Spleen (tissue), 11 donors: ENCODE measurements around the gene CAPZA2. TPM values are rescaled to one million over a fixed set of nuclear protein-coding genes. Genes with fewer than 3 reads are reported as not detected.

Experiments
- DNase-seq: peaks from one replicate; pipeline ENCODE4 v3.0.0-alpha.2; 2020
- H3K27ac ChIP-seq, 8 donors: fragments of 200-600 bp; sonication (generic) in 7 of 8; 1 replicate in 4 of 8; 2 replicates in 4 of 8; pipeline versions ENCODE4 v1.5.0 to v1.8.0; 2016 to 2021; ENCODE audit warnings: inconsistent platforms in 4 of 8, mild to moderate bottlenecking in 4 of 8, moderate library complexity in 1 of 8
- H3K27me3 ChIP-seq, 7 donors: fragments of 200-600 bp; sonication (generic) in 6 of 7; replicated peaks in 1 of 7; 1 replicate in 4 of 7; 2 replicates in 3 of 7; pipeline versions ENCODE4 v1.5.0 to v1.8.0; 2016 to 2021; ENCODE audit warnings: inconsistent platforms in 3 of 7, mild to moderate bottlenecking in 1 of 7
- H3K36me3 ChIP-seq, 6 donors: fragments of 200-600 bp; sonication (generic) in 5 of 6; 1 replicate in 4 of 6; 2 replicates in 2 of 6; pipeline versions ENCODE4 v1.5.0 to v1.8.0; 2016 to 2021; ENCODE audit warnings: inconsistent platforms in 2 of 6
- H3K4me1 ChIP-seq, 6 donors: fragments of 200-600 bp; sonication (generic) in 5 of 6; 1 replicate in 3 of 6; 2 replicates in 3 of 6; pipeline versions ENCODE4 v1.5.0 to v1.8.0; 2016 to 2021; ENCODE audit warnings: inconsistent platforms in 3 of 6
- H3K4me3 ChIP-seq, 8 donors: fragments of 200-600 bp; sonication (generic) in 7 of 8; 1 replicate in 4 of 8; 2 replicates in 4 of 8; pipeline versions ENCODE4 v1.5.0 to v1.8.0; 2016 to 2021; ENCODE audit warnings: inconsistent platforms in 4 of 8, mild to moderate bottlenecking in 4 of 8, moderate library complexity in 2 of 8
- H3K9me3 ChIP-seq, 8 donors: fragments of 200-600 bp; sonication (generic) in 7 of 8; 1 replicate in 4 of 8; 2 replicates in 4 of 8; pipeline versions ENCODE4 v1.5.0 to v1.8.0; 2016 to 2021; ENCODE audit warnings: inconsistent platforms in 4 of 8
- POLR2A ChIP-seq, 3 donors: fragments of 450-650 bp; IDR thresholded peaks; one replicate each; pipeline ENCODE4 v1.5.1; 2017; ENCODE audit warnings: antibody characterized with exemption in 3 of 3, mild to moderate bottlenecking in 1 of 3
- POLR2AphosphoS5 ChIP-seq, 3 donors: sonication (generic); formaldehyde crosslinking; IDR thresholded peaks; one replicate each; pipeline ENCODE4 v1.5.1; 2017; ENCODE audit warnings: antibody characterized with exemption in 3 of 3
- WGBS, 5 donors: extraction: QIAGEN DNeasy Blood & Tissue Kit in 3 of 5; methylation state at CpG; one replicate each; pipeline versions ENCODE4 v1.1.5 to v1.1.7; 2013 to 2018; 5-methylcytosine and 5-hydroxymethylcytosine counted together
- intact Hi-C: fragments of 100-400 bp; cut with DNase I; formaldehyde crosslinking; loops from one replicate; pipeline ENCODE4 v1.15.0; 2023; ENCODE audit warnings: low total_unique reads
- polyA plus RNA-seq, 3 donors: library from polyadenylated mRNA; stranded (reverse); fragments of 200-250 nt; gene quantifications; one replicate each; pipeline ENCODE4 v1.2.1, GENCODE V29; 2013
- total RNA-seq, 7 donors: library from RNA; depleted of rRNA in 3 of 7; stranded (reverse); fragments of >200 nt in 3 of 7; fragmentation: NEBNext Ultra II Directional in 4 of 7; extraction: Animal tissue kit (Norgen Biotek cat#: 25700) in 4 of 7; gene quantifications; one replicate each; pipeline versions ENCODE4 v1.1.0 to v1.2.1, GENCODE V29; 2016 to 2021
- TF ChIP-seq, protein P1 (sequence below), 11 experiments: fragments of 200-600 bp in 7 of 11; fragments of 450-650 bp in 4 of 11; sonication (generic) in 4 of 11; IDR thresholded peaks in 8 of 11; conservative IDR thresholded peaks in 3 of 11; 1 replicate in 7 of 11; 2 replicates in 4 of 11; pipeline versions ENCODE4 v1.4.0 to v1.8.0; 2016 to 2021; ENCODE audit warnings: antibody characterized with exemption in 11 of 11, inconsistent platforms in 4 of 11, mild to moderate bottlenecking in 1 of 11
- donor health status: healthy with polysubstance abuse.
- donor health status: DM: no; HTN: no; CAD: no; lungs with moderate emphysema.
- donor health status: DM: no; HTN: no; CAD: no.
- donor health status: Bipolar disorder and iron deficiency.
- donor health status: healthy.
- donor health status: DM: no; HTN: no; CAD: no.
- donor health status: DM: yes; HTN: yes; CAD: no.

The CAPZA2 gene
- total and polyA plus RNA-seq, 10 donors: 27.6 to 263 (median 124) TPM

DNA sequence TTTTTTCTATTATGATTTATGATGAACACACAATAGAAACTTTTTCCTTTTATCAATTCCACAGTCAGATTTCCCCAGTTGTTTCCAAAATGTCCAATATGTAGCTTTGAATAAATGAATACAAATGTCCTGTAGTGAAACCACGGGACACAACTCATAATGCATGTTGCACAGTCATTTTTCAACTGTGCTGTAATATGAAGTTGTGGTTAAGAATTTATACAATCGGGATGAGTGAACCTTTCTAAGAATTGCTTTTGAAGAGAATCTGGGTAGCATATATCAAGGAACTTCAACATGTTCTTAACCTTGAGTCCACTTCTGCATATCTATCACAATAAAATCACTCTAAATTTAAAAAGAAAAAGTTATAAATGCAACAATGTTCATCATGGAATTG, 76.3 kb downstream of the CAPZA2 start:
- Histone ChIP-seq H3K4me1 (no peaks in the 10 kb centered on the region), H3K9me3 (no peaks in the 10 kb centered on the region), H3K4me3 (no peak overlapping the region), H3K36me3 (no peaks in the 10 kb centered on the region), H3K27me3 (peaks cover 0 to 13% (median 0%) of the 10 kb centered on the region in 7 donors), H3K27ac (no peak overlapping the region)
- no peak for DNase-seq
- 57 to 82% (median 68%) methylated on average over 2 of the region's 2 CpGs for WGBS, 5 donors
- intact Hi-C loops: no loop called here
- TF ChIP-seq, protein P1, sequence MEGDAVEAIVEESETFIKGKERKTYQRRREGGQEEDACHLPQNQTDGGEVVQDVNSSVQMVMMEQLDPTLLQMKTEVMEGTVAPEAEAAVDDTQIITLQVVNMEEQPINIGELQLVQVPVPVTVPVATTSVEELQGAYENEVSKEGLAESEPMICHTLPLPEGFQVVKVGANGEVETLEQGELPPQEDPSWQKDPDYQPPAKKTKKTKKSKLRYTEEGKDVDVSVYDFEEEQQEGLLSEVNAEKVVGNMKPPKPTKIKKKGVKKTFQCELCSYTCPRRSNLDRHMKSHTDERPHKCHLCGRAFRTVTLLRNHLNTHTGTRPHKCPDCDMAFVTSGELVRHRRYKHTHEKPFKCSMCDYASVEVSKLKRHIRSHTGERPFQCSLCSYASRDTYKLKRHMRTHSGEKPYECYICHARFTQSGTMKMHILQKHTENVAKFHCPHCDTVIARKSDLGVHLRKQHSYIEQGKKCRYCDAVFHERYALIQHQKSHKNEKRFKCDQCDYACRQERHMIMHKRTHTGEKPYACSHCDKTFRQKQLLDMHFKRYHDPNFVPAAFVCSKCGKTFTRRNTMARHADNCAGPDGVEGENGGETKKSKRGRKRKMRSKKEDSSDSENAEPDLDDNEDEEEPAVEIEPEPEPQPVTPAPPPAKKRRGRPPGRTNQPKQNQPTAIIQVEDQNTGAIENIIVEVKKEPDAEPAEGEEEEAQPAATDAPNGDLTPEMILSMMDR (IDR thresholded peaks at IDR 0.05 in 8 of 11, conservative IDR thresholded peaks at IDR 0.05 in 3 of 11): no peak
- TF ChIP-seq POLR2A (IDR thresholded peaks at IDR 0.05) (no peak), POLR2AphosphoS5 (IDR thresholded peaks at IDR 0.05) (no peak)

DNA sequence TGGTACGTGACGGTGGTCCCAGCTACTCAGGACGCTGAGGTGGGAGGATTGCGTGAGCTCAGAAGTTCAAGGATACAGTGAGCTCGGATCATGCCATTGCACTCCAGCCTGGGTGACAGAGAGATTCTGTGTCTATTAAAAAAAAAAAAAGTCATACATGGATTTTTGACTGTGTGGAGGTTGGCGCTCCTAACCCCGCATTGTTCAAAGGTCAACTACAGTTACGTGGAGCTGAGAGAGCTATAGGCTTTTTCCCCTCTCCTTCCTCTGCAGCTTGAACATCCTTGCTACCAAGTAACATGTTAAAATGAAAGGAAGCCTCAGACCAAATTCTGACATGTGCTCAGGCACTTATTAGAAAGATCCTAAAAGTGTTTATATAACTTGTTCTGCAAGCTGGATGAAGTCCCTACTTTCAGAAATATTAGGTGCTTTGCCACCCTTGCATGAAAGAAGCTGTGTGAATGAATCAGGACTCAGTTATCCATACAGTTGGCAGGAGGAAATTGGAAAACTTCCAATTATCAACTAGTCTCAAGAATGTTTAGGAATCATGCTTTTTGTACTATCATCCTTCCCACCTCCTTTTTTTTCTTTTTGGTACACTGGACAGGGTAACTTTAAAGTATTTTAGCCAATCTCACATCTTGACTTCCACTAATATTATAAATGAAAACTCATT, 78.4 kb downstream of the CAPZA2 start:
- Histone ChIP-seq H3K27ac (no peak overlapping the region), H3K36me3 (no peaks in the 10 kb centered on the region), H3K27me3 (peaks cover 0 to 8% (median 0%) of the 10 kb centered on the region in 7 donors), H3K9me3 (no peaks in the 10 kb centered on the region), H3K4me3 (no peak overlapping the region), H3K4me1 (no peaks in the 10 kb centered on the region)
- no peak for TF ChIP-seq POLR2AphosphoS5 (IDR thresholded peaks at IDR 0.05)
- no peak for TF ChIP-seq POLR2A (IDR thresholded peaks at IDR 0.05)
- TF ChIP-seq, protein P1 (IDR thresholded peaks at IDR 0.05 in 8 of 11, conservative IDR thresholded peaks at IDR 0.05 in 3 of 11): no peak
- no peak for DNase-seq
- 81 to 86% (median 83%) methylated on average over 7 to 8 of the region's 8 CpGs for WGBS, 5 donors
- intact Hi-C loops: no loop called here

DNA sequence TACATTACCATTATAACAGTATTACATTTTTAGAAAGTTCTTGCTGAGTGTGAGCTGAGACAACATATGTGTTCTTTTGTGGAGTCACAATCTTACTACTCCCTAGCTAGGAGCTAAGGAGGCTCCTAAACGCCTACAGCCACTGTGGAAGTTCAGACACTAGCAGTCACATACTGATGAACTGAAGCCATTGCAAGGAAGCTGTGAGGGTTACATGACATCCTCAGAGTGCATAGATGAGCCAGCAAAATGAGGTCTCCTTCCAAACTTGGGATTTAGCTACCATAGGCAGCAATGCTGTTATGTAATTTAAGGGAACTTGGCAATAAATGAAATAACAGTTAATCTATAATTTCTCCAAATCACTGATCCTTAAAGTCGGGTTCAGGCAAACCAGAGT, 80.1 kb downstream of the CAPZA2 start:
- Histone ChIP-seq H3K4me1 (no peaks in the 10 kb centered on the region), H3K27me3 (no peaks in the 10 kb centered on the region), H3K36me3 (no peaks in the 10 kb centered on the region), H3K27ac (no peak overlapping the region), H3K4me3 (no peak overlapping the region), H3K9me3 (no peaks in the 10 kb centered on the region)
- intact Hi-C loops: no loop called here
- DNase-seq: no peak
- TF ChIP-seq POLR2A (IDR thresholded peaks at IDR 0.05) (no peak), POLR2AphosphoS5 (IDR thresholded peaks at IDR 0.05) (no peak)
- TF ChIP-seq, protein P1 (IDR thresholded peaks at IDR 0.05 in 8 of 11, conservative IDR thresholded peaks at IDR 0.05 in 3 of 11): no peak
- 80 to 91% (median 86%) methylated on average over 2 of the region's 2 CpGs for WGBS, 5 donors

DNA sequence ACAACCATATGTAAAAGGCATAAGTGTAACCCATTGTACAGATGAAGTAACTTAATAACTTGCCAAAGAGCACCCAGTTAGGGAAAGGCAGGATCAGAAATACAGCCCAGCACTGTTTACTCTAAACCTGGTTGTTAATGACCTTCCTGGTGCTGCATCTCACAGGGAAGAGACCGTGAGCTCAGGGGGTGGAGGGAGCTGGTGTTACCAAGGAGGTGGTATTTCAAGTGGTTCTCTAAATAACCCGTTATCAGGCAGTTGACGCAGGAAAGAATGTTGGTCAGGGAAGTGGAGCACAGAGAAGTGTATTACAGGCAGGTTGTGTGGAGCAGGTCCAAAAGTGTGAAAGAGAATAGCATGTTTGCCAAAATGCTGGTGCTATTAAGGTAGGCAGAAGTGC, 86.5 kb downstream of the CAPZA2 start:
- H3K4me1 ChIP-seq: peaks cover 0 to 15% (median 9%) of the 10 kb centered on the region in 6 donors
- DNase-seq: no peak
- WGBS, 5 donors: 35 to 73% (median 49%) methylated on average over 3 of the region's 3 CpGs
- H3K27me3 ChIP-seq: no peaks in the 10 kb centered on the region
- no peaks in the 10 kb centered on the region for H3K9me3 ChIP-seq
- intact Hi-C loops: no loop called here
- no peak overlapping the region for H3K27ac ChIP-seq
- H3K36me3 ChIP-seq: no peaks in the 10 kb centered on the region
- H3K4me3 ChIP-seq: no peak overlapping the region
- TF ChIP-seq, protein P1 (IDR thresholded peaks at IDR 0.05 in 8 of 11, conservative IDR thresholded peaks at IDR 0.05 in 3 of 11): no peak
- TF ChIP-seq POLR2A (IDR thresholded peaks at IDR 0.05) (no peak), POLR2AphosphoS5 (IDR thresholded peaks at IDR 0.05) (no peak)
